GM12872 (cell line): ENCODE measurements around the gene TMEM82.

Source experiments
- CTCF ChIP-seq: IDR thresholded peaks from 3 replicates; pipeline ENCODE4 v1.5.1; 2011; ENCODE audit warnings: low read depth, mild to moderate bottlenecking, low read length, moderate library complexity; ENCODE audit not compliant: insufficient read depth

Gene TMEM82

GRCh38 chr1:15733726-15734226, 8.5 kb upstream of the TMEM82 start:
- no peak for TF ChIP-seq CTCF

GRCh38 chr1:15734296-15734695, 8.0 kb upstream of the TMEM82 start:
- TF ChIP-seq CTCF, result no peak

GRCh38 chr1:15734901-15735300, 7.4 kb upstream of the TMEM82 start:
- TF ChIP-seq CTCF, result no peak

- TF ChIP-seq CTCF, result no peak
Measured at GRCh38 chr1:15735304-15736037, 6.8 kb upstream of the TMEM82 start.

- TF ChIP-seq CTCF, result no peak
Measured at GRCh38 chr1:15736038-15736891, 6.0 kb upstream of the TMEM82 start, which contains the start of gene SLC25A34. Gene SLC25A34, plus strand, starts transcription at chr1:15736258. Its CDS starts 228 bp downstream, at chr1:15736486.

GRCh38 chr1:15736892-15737261, 5.4 kb upstream of the TMEM82 start:
- TF ChIP-seq CTCF, result no peak
